HG03442 (cell line): ENCODE data around the gene MCAM.
A peak's percentile ranks its signal among the peaks of the same experiment; 100 is the strongest.

ENCODE experiments used
- ATAC-seq: cut with Tn5 transposase; IDR thresholded peaks from one replicate; pipeline ENCODE4 v1.9.1; 2021; ENCODE audit warnings: mild to moderate bottlenecking, moderate library complexity; ENCODE audit not compliant: unreplicated experiment

The MCAM gene

GRCh38 chr11:119316729-119317591, at the start of gene MCAM:
Gene MCAM, minus strand, starts transcription at chr11:119317130. Its CDS starts 29 bp downstream, at chr11:119317101.
- ATAC-seq, result no peak

- ATAC-seq, result no peak
Measured at GRCh38 chr11:119365071-119365591, 48.2 kb upstream of the MCAM start.

- ATAC-seq, result no peak
Measured at GRCh38 chr11:119363851-119364590, 47.1 kb upstream of the MCAM start.

- no peak for ATAC-seq
Measured at GRCh38 chr11:119363081-119363850, 46.3 kb upstream of the MCAM start.

GRCh38 chr11:119362741-119363080, 45.8 kb upstream of the MCAM start:
- ATAC-seq, result no peak

GRCh38 chr11:119361941-119362725, 45.2 kb upstream of the MCAM start:
- ATAC-seq, result no peak

- no peak for ATAC-seq
Measured at GRCh38 chr11:119361056-119361787, 44.3 kb upstream of the MCAM start.

- ATAC-seq, result no peak
Measured at GRCh38 chr11:119359365-119360214, 42.7 kb upstream of the MCAM start.

GRCh38 chr11:119357074-119357473, 40.1 kb upstream of the MCAM start:
- ATAC-seq, result no peak

- ATAC-seq, result peak; percentile 64
Measured at GRCh38 chr11:119356349-119357031, 39.6 kb upstream of the MCAM start.

GRCh38 chr11:119355091-119355843, 38.3 kb upstream of the MCAM start:
- ATAC-seq, result no peak

GRCh38 chr11:119352857-119353260, 35.9 kb upstream of the MCAM start:
- ATAC-seq, result no peak

- ATAC-seq, result no peak
Measured at GRCh38 chr11:119351232-119351631, 34.3 kb upstream of the MCAM start.

GRCh38 chr11:119350302-119350701, 33.4 kb upstream of the MCAM start:
- no peak for ATAC-seq

GRCh38 chr11:119347940-119348605, 31.1 kb upstream of the MCAM start:
- ATAC-seq, result no peak

GRCh38 chr11:119347242-119347641, 30.3 kb upstream of the MCAM start:
- ATAC-seq, result no peak

- no peak for ATAC-seq
Measured at GRCh38 chr11:119346605-119347004, 29.7 kb upstream of the MCAM start, which contains the start of gene MFRP. Gene MFRP, minus strand, starts transcription at chr11:119346705. Its CDS starts 192 bp downstream, at chr11:119346513.
